ENCODE measurements around the gene MMP8.

MMP8 gene

GRCh38 chr11:102685338-102685737 lies 39.4 kb downstream of the MMP8 start:
- in situ Hi-C loops (cut with MboI; ENCODE audit: low sequenced_read_pairs, unreplicated experiment): no loop called here
- no peak for TF ChIP-seq CTCF (IDR thresholded peaks at IDR 0.05; ENCODE audit: borderline replicate concordance, control extremely low read depth, extremely low read depth, insufficient read depth, missing control alignments)
- no peak for DNase-seq (ENCODE audit: low spot score)

GRCh38 chr11:102683277-102683676 lies 41.5 kb downstream of the MMP8 start:
- TF ChIP-seq CTCF (IDR thresholded peaks at IDR 0.05; ENCODE audit: borderline replicate concordance, control extremely low read depth, extremely low read depth, insufficient read depth, missing control alignments): no peak
- in situ Hi-C loops (cut with MboI; ENCODE audit: low sequenced_read_pairs, unreplicated experiment): no loop called here
- no peak for DNase-seq (ENCODE audit: low spot score)

GRCh38 chr11:102680945-102681344 lies 43.8 kb downstream of the MMP8 start:
- no peak for DNase-seq (ENCODE audit: low spot score)
- no peak for TF ChIP-seq CTCF (IDR thresholded peaks at IDR 0.05; ENCODE audit: borderline replicate concordance, control extremely low read depth, extremely low read depth, insufficient read depth, missing control alignments)
- in situ Hi-C loops (cut with MboI; ENCODE audit: low sequenced_read_pairs, unreplicated experiment): no loop called here

GRCh38 chr11:102678022-102678421 lies 46.7 kb downstream of the MMP8 start:
- in situ Hi-C loops (cut with MboI; ENCODE audit: low sequenced_read_pairs, unreplicated experiment): no loop called here
- TF ChIP-seq CTCF (IDR thresholded peaks at IDR 0.05; ENCODE audit: borderline replicate concordance, control extremely low read depth, extremely low read depth, insufficient read depth, missing control alignments): no peak
- no peak for DNase-seq (ENCODE audit: low spot score)

- no peak for TF ChIP-seq CTCF (IDR thresholded peaks at IDR 0.05; ENCODE audit: borderline replicate concordance, control extremely low read depth, extremely low read depth, insufficient read depth, missing control alignments)
- in situ Hi-C loops (cut with MboI; ENCODE audit: low sequenced_read_pairs, unreplicated experiment): no loop called here
- no peak for DNase-seq (ENCODE audit: low spot score)
Measured at GRCh38 chr11:102676084-102676483, 48.7 kb downstream of the MMP8 start.

- in situ Hi-C loops (cut with MboI; ENCODE audit: low sequenced_read_pairs, unreplicated experiment): no loop called here
- DNase-seq (ENCODE audit: low spot score): no peak
- no peak for TF ChIP-seq CTCF (IDR thresholded peaks at IDR 0.05; ENCODE audit: borderline replicate concordance, control extremely low read depth, extremely low read depth, insufficient read depth, missing control alignments)
Measured at GRCh38 chr11:102669664-102670063, 55.1 kb downstream of the MMP8 start.

All from GM13976 (cell line).